Right cardiac atrium (tissue), 5 donors: ENCODE data around the gene RTEL1. TPM values are rescaled to one million over a fixed set of nuclear protein-coding genes. Genes with fewer than 3 reads are reported as not detected.
"Not testable (repeated sequence)": the region's sequence is repeated elsewhere in the genome, so short reads cannot be mapped to it uniquely, and the experiment has no call there.

Experiments used
- ATAC-seq, 2 donors: fragments of 200-7000 bp; cut with Tn5 transposase; one replicate each; pipeline versions ENCODE4 v1.8.0 to v1.9.1; 2020; ENCODE audit warnings: moderate library complexity in 2 of 2, mild to moderate bottlenecking in 1 of 2
- DNase-seq, 3 donors: peaks; one replicate each; pipeline ENCODE4 v3.0.0-alpha.2; 2020
- H3K27ac ChIP-seq: one replicate; pipeline ENCODE4 v1.5.1; 2013; ENCODE audit warnings: mild to moderate bottlenecking, low read length, control low read depth, moderate library complexity
- H3K27me3 ChIP-seq: one replicate; pipeline ENCODE4 v1.6.1; 2013; ENCODE audit not compliant: control insufficient read depth, insufficient read depth
- H3K4me1 ChIP-seq: one replicate; pipeline ENCODE4 v1.6.1; 2013; ENCODE audit warnings: low read length; ENCODE audit not compliant: control insufficient read depth, insufficient read depth
- H3K4me3 ChIP-seq: one replicate; pipeline ENCODE4 v1.5.1; 2013; ENCODE audit warnings: low read length, control low read depth
- H3K9me3 ChIP-seq: one replicate; pipeline ENCODE4 v1.6.1; 2013; ENCODE audit warnings: low read length; ENCODE audit not compliant: control insufficient read depth
- WGBS: extraction: QIAGEN DNeasy Blood & Tissue Kit; methylation state at CpG from one replicate; pipeline ENCODE4 v1.1.7; 2013; 5-methylcytosine and 5-hydroxymethylcytosine counted together
- intact Hi-C, 4 donors: fragments of 100-400 bp; cut with DNase I; formaldehyde crosslinking; loops; one replicate each; pipeline versions ENCODE4 v1.11.0 to v1.14.0; 2022 to 2023
- polyA plus RNA-seq: library from polyadenylated mRNA; stranded (reverse); fragments of 200-250 nt; gene quantifications from one replicate; pipeline ENCODE4 v1.2.3, GENCODE V29; 2013
- total RNA-seq, 4 donors: library from RNA; stranded (reverse); fragmentation: NEBNext Ultra II Directional; extraction: Animal tissue kit (Norgen Biotek cat#: 25700); gene quantifications; one replicate each; pipeline ENCODE4 v1.2.1, GENCODE V29; 2021
- donor health status: healthy with polysubstance abuse.
- donor health status: DM: no; HTN: yes; CAD: no.
- donor health status: DM: no; HTN: no; CAD: no.
- donor health status: DM: no; HTN: yes; CAD: no; lungs with severe emphysema.
- donor health status: DM: yes; HTN: yes; CAD: no.

RTEL1 gene
- total and polyA plus RNA-seq, 5 donors: 7.7 to 14.8 (median 13.3) TPM

- H3K27me3 ChIP-seq, H3K4me1 ChIP-seq, H3K27ac ChIP-seq, ATAC-seq, DNase-seq, H3K4me3 ChIP-seq, intact Hi-C loops, H3K9me3 ChIP-seq: not testable (repeated sequence)
- 92% methylated on average over 6 of the region's 6 CpGs for whole genome bisulfite sequencing
Measured at GRCh38 chr20:63630956-63631355, 27.2 kb upstream of the RTEL1 start.

GRCh38 chr20:63631426-63631825 is 26.7 kb upstream of the RTEL1 start:
- H3K4me3 ChIP-seq, H3K27ac ChIP-seq, H3K4me1 ChIP-seq, H3K27me3 ChIP-seq, intact Hi-C loops, H3K9me3 ChIP-seq: not testable (repeated sequence)
- WGBS: 43% methylated on average over 10 of the region's 10 CpGs
- ATAC-seq (peak in 1 of 2 donors; percentile 3), DNase-seq (peak in 2 of 3 donors; percentile 64 to 67)

GRCh38 chr20:63633732-63634131 is 24.4 kb upstream of the RTEL1 start:
- ATAC-seq (no peak), DNase-seq (peak in 1 of 3 donors; percentile 3)
- Histone ChIP-seq H3K4me1 (peaks cover 2% of the 10 kb centered on the region), H3K4me3 (no peak overlapping the region), H3K9me3 (no peaks in the 10 kb centered on the region), H3K27me3 (no peaks in the 10 kb centered on the region), H3K27ac (no peak overlapping the region)
- intact Hi-C loops: no loop called here
- WGBS: 87% methylated on average over 9 of the region's 9 CpGs

DNA sequence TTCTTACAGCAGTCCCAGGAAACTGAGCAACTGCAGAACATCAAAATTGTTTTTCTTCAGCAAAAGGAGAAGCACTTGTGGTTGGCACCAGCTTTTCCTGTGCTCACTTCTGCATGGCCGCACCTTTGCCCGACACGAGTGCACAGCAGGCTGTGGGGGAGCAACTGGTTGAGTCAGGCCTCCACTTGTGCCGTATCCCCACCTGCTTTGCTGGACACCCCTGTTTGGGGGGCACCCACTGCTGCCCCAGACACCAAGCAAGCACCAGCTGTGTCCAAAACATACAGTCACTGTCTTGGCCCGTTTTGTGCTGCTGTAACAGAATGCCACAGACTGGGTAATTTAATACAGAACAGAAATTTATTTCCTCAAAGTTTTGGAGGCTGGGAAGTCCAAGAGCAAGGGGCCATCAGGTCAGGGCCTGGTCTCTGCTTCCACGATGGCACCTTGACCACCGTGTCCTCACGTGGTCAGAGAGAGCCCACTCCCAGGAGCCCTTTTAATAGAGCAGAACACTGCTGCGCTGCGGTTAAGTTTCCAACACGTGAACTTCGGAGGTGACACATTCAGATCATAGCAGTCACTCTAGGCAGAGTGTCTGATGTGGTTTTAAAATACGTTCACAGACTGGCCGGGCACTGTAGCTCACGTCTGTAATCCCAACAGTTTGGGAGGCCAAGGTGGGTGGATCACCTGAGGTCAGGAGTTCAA is 22.5 kb upstream of the RTEL1 start:
- Histone ChIP-seq H3K9me3 (no peaks in the 10 kb centered on the region), H3K27me3 (no peaks in the 10 kb centered on the region), H3K27ac (no peak overlapping the region), H3K4me1 (peaks cover 2% of the 10 kb centered on the region), H3K4me3 (no peak overlapping the region)
- DNase-seq (peak in 1 of 3 donors; percentile 67), ATAC-seq (no peak)
- 74% methylated on average over 15 of the region's 15 CpGs for WGBS
- intact Hi-C loops: no loop called here

- H3K4me1 ChIP-seq: peaks cover 2% of the 10 kb centered on the region
- no peak overlapping the region for H3K4me3 ChIP-seq
- DNase-seq (peak in 1 of 3 donors; percentile 46), ATAC-seq (no peak)
- intact Hi-C loops: no loop called here
- no peaks in the 10 kb centered on the region for H3K27me3 ChIP-seq
- no peak overlapping the region for H3K27ac ChIP-seq
- H3K9me3 ChIP-seq: no peaks in the 10 kb centered on the region
- WGBS: 75% methylated on average over 19 of the region's 19 CpGs
Measured at GRCh38 chr20:63636752-63637628, 21.1 kb upstream of the RTEL1 start.

DNA sequence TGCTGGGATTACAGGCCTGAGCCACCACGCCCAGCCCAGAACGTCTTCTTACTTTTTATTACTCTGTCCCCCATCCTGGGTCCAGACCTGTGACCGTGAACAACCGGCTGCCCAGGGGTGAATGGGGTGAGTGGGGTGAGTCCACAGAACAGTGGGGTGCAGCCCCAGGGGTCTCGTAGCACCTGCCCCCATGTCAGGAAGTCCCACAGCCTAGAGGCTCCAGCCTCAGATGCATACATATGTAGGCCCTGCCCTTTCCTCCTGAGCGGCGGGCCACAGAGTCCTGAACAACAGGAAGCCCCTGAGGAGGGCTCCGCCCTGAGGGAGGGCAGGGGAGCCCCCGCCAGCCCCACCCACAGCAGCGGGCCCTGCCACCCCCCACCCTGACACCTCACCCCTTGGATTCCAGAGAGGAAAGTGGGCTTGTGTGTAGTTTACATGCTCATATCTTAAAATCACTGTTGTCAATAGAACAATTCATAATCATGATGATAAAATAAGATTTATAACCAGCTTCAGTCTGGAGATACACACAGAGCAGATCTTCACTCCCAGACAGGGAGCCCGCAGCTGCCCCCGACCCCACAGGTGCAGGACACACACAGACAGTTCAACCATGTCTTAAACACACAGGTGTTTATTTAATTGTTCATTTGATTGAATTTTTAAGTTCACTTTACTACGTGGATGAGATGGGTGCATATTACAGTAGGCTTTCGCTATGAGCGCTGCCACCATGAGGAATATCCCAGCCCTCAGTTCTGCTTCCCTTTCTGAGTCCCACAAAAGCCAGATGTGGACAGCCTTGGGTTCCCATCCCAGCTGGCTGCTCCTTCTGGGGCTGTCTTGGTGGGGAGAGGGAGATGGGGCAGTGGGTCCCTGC is 18.8 kb upstream of the RTEL1 start:
- intact Hi-C loops: no loop called here
- Histone ChIP-seq H3K27me3 (no peaks in the 10 kb centered on the region), H3K27ac (peak overlapping the region; percentile 54), H3K4me3 (no peak overlapping the region), H3K4me1 (peaks cover 2% of the 10 kb centered on the region), H3K9me3 (no peaks in the 10 kb centered on the region)
- peak; percentile 64 to 81 (median 79) for DNase-seq
- 59% methylated on average over 15 of the region's 15 CpGs for WGBS
- peak; percentile 9 to 59 for ATAC-seq

GRCh38 chr20:63640086-63640485 is 18.0 kb upstream of the RTEL1 start:
- peaks cover 2% of the 10 kb centered on the region for H3K4me1 ChIP-seq
- intact Hi-C loops: loop anchor here in 1 of 4 donors (10.0 kb wide), 1 partner anchor 95 kb away; the partner anchor contains the start of genes LIME1 and SLC2A4RG
- no peak overlapping the region for H3K4me3 ChIP-seq
- no peaks in the 10 kb centered on the region for H3K9me3 ChIP-seq
- 62% methylated on average over 8 of the region's 8 CpGs for WGBS
- ATAC-seq: peak; percentile 10 to 12
- peak in 2 of 3 donors; percentile 68 to 75 for DNase-seq
- H3K27ac ChIP-seq: peak overlapping the region; percentile 50
- no peaks in the 10 kb centered on the region for H3K27me3 ChIP-seq

DNA sequence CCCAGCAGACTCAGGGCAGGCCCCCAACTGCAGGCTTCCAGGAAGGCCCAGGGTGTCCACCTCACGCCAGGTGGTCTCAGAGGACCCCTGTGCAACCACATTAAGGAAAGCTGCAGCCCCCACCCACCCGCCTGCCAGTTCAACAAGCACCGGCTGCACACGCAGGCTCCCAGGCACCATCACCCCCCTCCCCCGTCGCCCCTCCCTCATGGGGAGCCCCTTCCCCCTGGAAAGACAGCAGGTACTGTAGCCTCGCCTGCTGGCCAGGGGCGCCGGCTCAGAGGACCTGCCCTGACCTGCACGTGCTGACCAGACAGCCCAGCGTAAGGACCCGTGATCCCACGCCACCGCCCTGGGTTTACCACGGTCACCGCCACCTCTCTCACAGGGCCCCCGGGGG is 17.4 kb upstream of the RTEL1 start:
- intact Hi-C loops: loop anchor here in 1 of 4 donors (10.0 kb wide), 1 partner anchor 94 kb away; the partner anchor contains the start of genes LIME1 and SLC2A4RG
- not testable (repeated sequence) for H3K27me3 ChIP-seq, ATAC-seq, H3K27ac ChIP-seq, H3K9me3 ChIP-seq, H3K4me1 ChIP-seq
- H3K4me3 ChIP-seq: peak overlapping the region; percentile 23
- DNase-seq: peak in 1 of 3 donors; percentile 77
- 50% methylated on average over 17 of the region's 17 CpGs for WGBS

DNA sequence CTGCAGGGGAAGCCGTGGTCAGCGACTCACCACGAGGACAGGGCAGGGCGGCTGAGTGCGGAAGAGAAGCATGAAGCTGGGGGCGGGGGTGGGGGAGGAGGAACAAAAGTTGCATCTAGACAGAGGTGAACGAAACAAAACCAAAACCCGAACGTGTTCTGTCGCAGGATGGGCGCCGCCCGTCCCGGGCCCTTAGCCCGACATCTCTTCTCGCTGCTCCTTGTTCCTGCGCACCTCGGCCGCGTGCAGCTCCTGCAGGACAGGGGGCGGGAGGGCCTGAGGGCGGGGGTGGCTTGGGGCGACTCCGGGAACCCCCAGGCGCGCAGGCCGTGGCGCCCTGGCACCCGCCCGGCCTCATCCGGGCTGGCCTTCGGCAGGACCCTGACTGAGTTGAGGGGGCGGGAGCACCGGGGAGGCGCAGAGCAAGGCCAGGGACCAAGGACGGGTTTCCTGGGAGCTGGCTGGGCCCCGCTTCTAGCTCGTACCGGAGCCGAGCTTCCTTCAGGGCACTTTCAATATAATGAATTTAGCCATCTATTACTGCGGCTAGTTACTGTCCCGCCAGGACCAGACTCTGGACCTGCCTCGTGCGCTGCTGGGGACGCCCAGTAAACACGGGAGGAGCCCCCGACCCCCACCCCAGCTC is 16.8 kb upstream of the RTEL1 start:
- Histone ChIP-seq H3K27me3 (no peaks in the 10 kb centered on the region), H3K9me3 (no peaks in the 10 kb centered on the region), H3K27ac (peak overlapping the region; percentile 94), H3K4me3 (peak overlapping the region; percentile 51), H3K4me1 (peaks cover 2% of the 10 kb centered on the region)
- WGBS: 11% methylated on average over 41 of the region's 47 CpGs
- ATAC-seq (peak; percentile 27 to 38), DNase-seq (peak in 1 of 3 donors; percentile 84)
- intact Hi-C loops: loop anchor here in 1 of 4 donors (10.0 kb wide), 1 partner anchor 94 kb away; the partner anchor contains the start of genes LIME1 and SLC2A4RG
